T-helper 1 cell treated with Interleukin-12 subunit alpha and Interleukin-12 subunit beta and Interleukin-4 antibody, amounts not matched to agents 30 ng/mL and 1 ng/mL, for 36 hours (primary cell): ENCODE data around the gene FABP6. TPM values are rescaled to one million over a fixed set of nuclear protein-coding genes. Genes with fewer than 3 reads are reported as not detected.
"Not testable (repeated sequence)": the region's sequence is repeated elsewhere in the genome, so short reads cannot be mapped to it uniquely, and the experiment has no call there.

Experiments
- intact Hi-C: fragments of 100-400 bp; cut with micrococcal nuclease; formaldehyde crosslinking; loops from one replicate; pipeline ENCODE4 v1.15.1; 2024
- total RNA-seq: library from RNA; stranded (reverse); gene quantifications from 2 replicates; pipeline ENCODE4 v1.2.3, GENCODE V29; 2022

The FABP6 gene
- total RNA-seq, 1 donor from 2014 or later: not detected

DNA sequence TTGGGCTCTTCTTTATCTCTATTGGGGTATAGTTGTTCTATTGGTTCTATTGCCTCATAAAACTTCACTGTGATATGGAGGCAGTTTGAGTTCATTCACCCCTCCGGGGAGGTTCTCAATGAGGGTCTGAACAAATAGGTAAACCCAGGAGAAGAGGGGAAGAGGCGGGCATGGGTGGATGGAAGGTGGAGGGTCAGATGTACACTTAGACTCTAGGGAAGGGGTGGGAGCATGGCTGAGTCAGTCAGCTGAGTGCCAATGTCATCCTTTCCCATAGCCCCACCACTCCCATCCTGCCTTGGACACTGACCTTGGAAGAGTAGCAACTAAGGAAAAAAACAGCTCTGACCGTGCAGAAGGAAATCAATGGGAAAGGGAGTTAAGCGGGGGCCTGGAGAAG lies 9.9 kb upstream of the FABP6 start:
- intact Hi-C loops: no loop called here

DNA sequence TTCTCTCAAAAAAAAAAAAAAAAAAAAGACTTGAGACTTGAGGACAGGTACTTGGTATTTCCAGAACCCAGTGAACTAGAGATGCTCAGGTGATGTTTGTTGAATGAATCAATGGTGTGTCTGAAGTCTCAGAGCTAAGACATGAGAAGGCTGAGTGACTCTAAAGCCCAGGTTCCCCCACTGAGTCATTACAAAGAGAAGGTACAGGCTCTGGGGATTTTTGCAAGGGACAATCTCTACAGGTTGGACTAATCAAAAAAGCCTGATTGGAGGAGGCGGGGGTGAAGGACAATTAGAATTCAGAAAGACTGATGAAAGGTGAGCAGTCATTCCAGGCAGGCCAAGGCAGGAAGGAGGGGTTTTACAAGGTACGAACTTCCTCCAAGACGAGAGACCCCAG lies 8.2 kb upstream of the FABP6 start:
- intact Hi-C loops: no loop called here

GRCh38 chr5:160227012-160227411 lies 2.3 kb upstream of the FABP6 start:
- intact Hi-C loops: no loop called here

- intact Hi-C loops: no loop called here
Observed at GRCh38 chr5:160230686-160231527, 1.6 kb downstream of the FABP6 start.

DNA sequence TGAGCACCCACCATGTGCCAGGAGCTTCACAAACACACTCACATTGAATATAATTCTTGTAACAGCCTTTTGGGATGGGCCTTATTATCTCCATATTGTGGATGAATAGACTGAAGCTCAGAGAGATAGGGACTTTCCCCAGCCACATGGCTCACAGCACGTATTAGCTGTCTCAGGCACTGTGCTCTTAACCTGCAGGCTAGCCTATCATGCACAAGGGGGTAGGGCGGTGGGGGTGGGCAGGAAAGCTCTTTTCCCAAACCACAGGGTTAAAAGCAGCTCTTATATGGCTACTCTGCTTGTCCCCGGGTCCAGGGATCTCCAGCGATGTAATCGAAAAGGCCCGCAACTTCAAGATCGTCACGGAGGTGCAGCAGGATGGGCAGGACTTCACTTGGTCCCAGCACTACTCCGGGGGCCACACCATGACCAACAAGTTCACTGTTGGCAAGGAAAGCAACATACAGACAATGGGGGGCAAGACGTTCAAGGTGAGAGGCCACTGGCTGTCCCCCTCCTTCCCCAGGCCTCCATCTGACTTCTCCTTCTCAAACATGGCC lies 2.6 kb downstream of the FABP6 start:
- intact Hi-C loops: no loop called here

DNA sequence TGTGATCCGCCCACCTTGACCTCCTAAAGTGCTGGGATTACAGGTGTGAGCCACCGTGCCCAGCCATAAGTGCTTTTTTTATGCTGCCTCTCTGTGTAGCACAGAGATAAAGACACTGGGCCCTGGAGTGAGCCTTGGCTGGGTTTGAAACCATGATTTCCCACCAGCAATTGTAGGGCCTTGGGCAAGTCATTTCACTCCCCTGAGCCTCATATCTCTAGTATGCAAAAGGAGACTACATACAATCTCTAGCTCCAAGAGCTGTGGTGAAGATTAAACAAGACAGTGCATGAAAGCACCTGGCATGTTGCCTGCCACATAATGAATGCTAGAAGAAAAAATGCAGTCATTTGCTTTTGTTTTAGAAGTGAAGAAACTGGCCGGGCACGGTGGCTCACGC lies 3.9 kb downstream of the FABP6 start:
- intact Hi-C loops: no loop called here

- intact Hi-C loops: no loop called here
Observed at GRCh38 chr5:160235731-160236130, 6.4 kb downstream of the FABP6 start.

DNA sequence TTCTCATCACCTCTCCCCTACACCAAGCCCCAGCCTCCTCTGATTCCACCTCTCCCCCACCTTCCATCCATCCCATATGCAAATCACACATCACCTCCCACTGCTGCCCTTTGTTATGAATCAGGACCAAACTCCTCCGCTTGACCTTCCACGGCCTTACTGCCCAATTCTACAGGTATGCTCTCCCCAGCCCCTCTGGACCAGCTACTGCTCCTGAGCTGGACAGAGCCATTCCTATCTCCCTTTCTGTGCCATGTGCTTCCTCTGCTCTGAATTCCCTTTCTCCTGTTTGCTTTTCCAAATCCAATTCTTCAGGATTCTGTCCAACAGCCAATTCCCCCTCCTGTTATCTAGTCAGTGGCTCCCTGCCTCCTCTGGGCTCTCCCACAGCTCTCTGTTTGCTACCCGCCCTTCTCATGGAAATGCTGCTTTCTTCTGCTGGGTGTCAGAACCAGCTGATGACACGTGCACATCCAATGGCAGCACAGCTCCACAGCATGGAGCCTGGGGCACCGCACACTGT lies 8.3 kb downstream of the FABP6 start:
- intact Hi-C loops: no loop called here

- intact Hi-C loops: no loop called here
Observed at GRCh38 chr5:160240350-160240749, 11.0 kb downstream of the FABP6 start.

GRCh38 chr5:160242145-160242544 lies 12.8 kb downstream of the FABP6 start:
- intact Hi-C loops: no loop called here

DNA sequence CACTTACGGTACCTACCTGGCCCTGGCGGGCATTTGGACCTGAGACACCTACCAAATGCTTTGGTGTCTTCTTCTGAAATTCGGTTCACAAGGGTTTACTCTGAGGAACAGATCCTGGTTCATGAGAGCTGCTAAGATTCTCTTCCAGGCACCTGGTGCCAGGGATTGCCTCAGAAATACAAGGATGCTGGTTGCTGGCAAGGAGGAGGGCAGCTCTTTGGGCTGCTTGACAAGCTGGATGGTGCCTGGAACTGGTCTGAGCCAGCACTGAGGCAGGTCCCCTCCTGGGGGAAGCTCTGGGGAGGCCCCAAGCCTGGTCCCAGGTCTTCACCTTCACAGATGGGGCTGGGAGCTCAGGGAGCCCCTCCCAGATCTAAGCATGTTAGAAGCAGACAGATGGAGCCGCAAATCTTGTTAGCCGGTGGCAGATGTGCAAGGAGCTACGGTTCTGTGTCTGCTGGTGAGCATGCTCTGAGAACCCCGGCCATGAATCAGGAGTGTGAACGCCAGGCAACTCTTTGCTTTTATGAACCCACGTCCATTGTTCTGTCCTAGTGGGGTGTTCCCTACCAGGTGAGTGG lies 16.3 kb downstream of the FABP6 start:
- intact Hi-C loops: no loop called here

GRCh38 chr5:160249570-160249969 lies 20.3 kb downstream of the FABP6 start:
- intact Hi-C loops: not testable (repeated sequence)

- intact Hi-C loops: no loop called here
Observed at GRCh38 chr5:160250226-160250625, 20.9 kb downstream of the FABP6 start.

GRCh38 chr5:160250826-160251225 lies 21.5 kb downstream of the FABP6 start:
- intact Hi-C loops: no loop called here

- intact Hi-C loops: no loop called here
Observed at GRCh38 chr5:160251406-160252155, 22.3 kb downstream of the FABP6 start.

DNA sequence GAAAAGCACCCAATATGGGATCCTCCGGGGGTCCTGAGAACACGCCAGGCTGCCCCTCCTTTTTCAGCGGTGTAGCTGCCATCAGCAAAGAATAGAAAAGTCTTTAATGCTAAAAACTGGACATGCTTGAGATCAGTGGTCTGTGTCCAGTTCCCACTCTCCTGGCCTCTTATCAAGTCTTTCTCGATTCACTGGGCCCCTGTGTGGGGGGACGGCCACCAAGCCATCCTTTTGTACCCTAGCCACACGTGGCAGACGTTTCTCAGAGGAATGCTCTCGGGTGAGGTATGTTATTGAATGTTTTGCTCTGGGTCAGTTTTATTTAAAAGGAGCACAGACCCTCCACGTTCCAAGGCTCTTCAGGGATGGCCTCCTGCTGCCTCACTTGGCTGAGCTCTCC lies 23.6 kb downstream of the FABP6 start:
- intact Hi-C loops: no loop called here

DNA sequence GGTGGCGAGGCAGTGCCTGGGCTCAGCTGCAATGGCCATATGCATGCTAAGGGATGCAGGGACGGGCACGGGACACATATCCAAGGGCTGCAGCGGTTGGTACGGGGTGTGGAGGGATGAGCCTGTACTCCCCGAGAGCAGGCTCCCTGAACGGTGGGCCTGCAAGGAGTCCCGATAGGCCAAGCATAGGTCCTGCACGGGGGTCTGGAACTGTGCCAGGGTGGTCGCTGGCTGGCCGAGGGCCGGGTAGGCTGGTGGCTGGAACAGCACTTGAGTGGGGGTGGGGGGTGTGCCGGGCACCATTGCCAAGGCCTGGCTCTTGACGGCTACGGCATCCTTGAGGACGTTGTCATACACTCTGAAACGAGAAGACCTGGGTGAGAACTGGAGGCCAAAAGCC lies 24.1 kb downstream of the FABP6 start:
- intact Hi-C loops: no loop called here

DNA sequence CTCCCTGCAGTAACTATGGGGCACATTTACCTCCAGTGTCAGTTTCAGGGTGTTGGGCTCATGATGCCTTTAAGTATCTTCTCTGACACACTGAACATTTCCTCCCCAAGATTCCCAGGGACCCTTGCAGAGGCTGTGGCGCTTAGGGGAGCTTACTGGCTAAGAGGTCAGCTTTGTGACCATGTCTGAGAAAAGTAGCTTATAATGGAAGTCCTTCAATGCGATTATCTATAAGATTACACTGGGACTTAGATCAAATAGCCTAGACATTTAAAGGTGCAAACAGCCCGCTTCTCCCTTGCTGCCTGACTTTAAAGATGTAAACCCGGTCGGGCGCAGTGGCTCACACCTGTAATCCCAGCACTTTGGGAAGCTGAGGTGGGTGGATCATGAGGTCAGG lies 25.4 kb downstream of the FABP6 start:
- intact Hi-C loops: no loop called here

DNA sequence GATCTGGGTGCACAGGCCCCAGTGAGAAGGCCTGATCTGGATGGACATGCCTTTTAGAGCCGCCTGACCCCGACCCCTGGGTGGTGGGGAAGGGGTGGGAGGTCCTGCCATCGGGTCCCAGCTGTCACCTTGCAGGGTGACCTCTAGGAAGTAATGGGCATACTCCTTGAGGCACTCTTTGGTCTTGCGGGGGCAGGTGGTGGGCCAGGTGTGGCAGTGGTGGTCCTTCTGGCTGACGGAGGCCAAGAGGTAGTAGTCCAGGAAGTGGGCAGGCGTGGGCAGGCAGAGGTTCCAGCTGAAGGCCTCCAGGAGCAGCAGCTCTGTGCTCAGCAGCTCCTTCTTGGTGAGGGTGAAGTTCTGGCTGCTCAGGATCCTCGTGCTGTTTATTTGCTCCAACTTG lies 30.0 kb downstream of the FABP6 start:
- intact Hi-C loops: no loop called here

- intact Hi-C loops: no loop called here
Observed at GRCh38 chr5:160260006-160260775, 30.9 kb downstream of the FABP6 start.
